Measurements from ENCODE around the gene SOX10.

DNA sequence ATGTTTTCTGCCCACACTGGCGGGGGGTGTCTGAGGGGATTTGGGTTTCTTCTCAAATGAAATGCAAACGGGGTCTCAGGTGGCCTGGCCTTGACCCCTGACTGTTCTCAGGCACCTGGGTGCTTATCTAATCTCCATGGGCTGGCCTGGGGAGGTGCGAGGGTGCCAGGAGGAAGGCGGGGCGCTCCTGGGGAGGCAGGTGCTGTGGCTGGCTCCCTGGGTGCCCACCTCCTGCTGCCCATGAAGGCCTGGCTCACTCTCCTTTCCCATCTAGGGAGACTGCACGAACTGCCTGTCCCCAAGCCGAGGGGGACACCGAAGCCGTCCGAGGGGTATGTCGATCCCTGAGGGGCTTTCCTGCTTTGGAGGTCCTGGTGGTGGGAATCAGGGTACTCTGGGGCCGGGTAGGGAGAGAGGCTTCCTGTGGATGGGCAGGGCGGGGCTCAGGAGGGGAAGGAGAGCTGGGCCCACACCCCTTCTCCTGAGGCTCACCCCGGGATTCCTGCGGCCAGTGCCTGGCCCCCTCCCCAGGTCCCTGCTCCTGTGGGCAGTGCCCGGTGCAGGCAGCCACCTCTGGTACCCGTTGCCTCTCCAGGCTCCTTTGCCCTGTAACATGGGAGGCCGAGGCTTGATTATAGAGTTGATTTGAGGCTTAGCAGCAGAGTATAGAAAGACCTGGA is 59.8 kb downstream of the SOX10 start:
- TF ChIP-seq, protein P1, sequence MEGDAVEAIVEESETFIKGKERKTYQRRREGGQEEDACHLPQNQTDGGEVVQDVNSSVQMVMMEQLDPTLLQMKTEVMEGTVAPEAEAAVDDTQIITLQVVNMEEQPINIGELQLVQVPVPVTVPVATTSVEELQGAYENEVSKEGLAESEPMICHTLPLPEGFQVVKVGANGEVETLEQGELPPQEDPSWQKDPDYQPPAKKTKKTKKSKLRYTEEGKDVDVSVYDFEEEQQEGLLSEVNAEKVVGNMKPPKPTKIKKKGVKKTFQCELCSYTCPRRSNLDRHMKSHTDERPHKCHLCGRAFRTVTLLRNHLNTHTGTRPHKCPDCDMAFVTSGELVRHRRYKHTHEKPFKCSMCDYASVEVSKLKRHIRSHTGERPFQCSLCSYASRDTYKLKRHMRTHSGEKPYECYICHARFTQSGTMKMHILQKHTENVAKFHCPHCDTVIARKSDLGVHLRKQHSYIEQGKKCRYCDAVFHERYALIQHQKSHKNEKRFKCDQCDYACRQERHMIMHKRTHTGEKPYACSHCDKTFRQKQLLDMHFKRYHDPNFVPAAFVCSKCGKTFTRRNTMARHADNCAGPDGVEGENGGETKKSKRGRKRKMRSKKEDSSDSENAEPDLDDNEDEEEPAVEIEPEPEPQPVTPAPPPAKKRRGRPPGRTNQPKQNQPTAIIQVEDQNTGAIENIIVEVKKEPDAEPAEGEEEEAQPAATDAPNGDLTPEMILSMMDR (IDR thresholded peaks at IDR 0.05; ENCODE audit: borderline replicate concordance, extremely low read depth, low read length, poor library complexity, severe bottlenecking), result no peak
- no peak for TF ChIP-seq EZH2 (IDR thresholded peaks at IDR 0.05; ENCODE audit: borderline replicate concordance, low read depth, low read length, severe bottlenecking)
